Measurements from ENCODE around the gene RBAK. TPM values are rescaled to one million over a fixed set of nuclear protein-coding genes. Genes with fewer than 3 reads are reported as not detected.

RBAK gene
- total and polyA plus RNA-seq, 3 donors from 2014 or later: 3.1 to 10.5 (median 9.4) TPM

DNA sequence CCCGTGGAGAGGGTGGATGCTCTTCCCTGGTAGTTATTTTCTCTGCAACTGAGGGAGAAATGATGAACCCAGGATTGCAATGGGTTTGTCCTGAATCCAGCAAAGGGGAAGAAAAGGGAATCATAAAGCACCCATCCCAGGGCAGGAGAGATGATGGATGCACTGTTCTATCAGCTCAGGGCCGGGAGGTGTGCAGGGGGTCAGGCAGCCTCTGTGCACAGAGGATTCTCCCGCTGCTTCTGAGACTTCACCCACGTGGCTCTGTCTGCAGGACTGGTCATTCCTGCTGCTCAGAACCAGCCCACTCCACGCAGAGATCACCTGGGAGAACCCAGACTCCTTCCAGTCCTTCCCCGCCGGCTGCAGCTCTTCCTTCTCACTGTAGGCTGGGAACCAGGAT is 70.7 kb downstream of the RBAK start:
- intact Hi-C loops (cut with DNase I; ENCODE audit: low total_unique reads): no loop called here
- 49 to 60% methylated on average over 3 to 7 of the region's 7 CpGs for WGBS, 2 donors
- H3K27me3 ChIP-seq: no peaks in the 10 kb centered on the region

GRCh38 chr7:5117095-5117970 is 71.7 kb downstream of the RBAK start:
- Histone ChIP-seq H3K4me3 (no peak overlapping the region), H3K4me1 (no peaks in the 10 kb centered on the region), H3K27me3 (no peaks in the 10 kb centered on the region), H3K9me3 (no peaks in the 10 kb centered on the region), H3K27ac (no peak overlapping the region), H3K36me3 (ENCODE audit: low read depth, missing control alignments) (no peaks in the 10 kb centered on the region)
- WGBS, 2 donors: 91 to 94% methylated on average over 34 to 55 of the region's 56 CpGs
- intact Hi-C loops (cut with DNase I; ENCODE audit: low total_unique reads): no loop called here
- TF ChIP-seq, protein P1, sequence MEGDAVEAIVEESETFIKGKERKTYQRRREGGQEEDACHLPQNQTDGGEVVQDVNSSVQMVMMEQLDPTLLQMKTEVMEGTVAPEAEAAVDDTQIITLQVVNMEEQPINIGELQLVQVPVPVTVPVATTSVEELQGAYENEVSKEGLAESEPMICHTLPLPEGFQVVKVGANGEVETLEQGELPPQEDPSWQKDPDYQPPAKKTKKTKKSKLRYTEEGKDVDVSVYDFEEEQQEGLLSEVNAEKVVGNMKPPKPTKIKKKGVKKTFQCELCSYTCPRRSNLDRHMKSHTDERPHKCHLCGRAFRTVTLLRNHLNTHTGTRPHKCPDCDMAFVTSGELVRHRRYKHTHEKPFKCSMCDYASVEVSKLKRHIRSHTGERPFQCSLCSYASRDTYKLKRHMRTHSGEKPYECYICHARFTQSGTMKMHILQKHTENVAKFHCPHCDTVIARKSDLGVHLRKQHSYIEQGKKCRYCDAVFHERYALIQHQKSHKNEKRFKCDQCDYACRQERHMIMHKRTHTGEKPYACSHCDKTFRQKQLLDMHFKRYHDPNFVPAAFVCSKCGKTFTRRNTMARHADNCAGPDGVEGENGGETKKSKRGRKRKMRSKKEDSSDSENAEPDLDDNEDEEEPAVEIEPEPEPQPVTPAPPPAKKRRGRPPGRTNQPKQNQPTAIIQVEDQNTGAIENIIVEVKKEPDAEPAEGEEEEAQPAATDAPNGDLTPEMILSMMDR (IDR thresholded peaks at IDR 0.05): no peak
- TF ChIP-seq POLR2A (IDR thresholded peaks at IDR 0.05): no peak
- no peak for DNase-seq

More for the DNA sequence above, 70.7 kb downstream of the RBAK start:
- H3K27ac ChIP-seq: no peak overlapping the region
- TF ChIP-seq, protein P1 (IDR thresholded peaks at IDR 0.05): no peak
- no peak for TF ChIP-seq POLR2A (IDR thresholded peaks at IDR 0.05)
- no peaks in the 10 kb centered on the region for H3K36me3 ChIP-seq (ENCODE audit: low read depth, missing control alignments)
- DNase-seq: no peak
- no peaks in the 10 kb centered on the region for H3K9me3 ChIP-seq
- no peak overlapping the region for H3K4me3 ChIP-seq
- no peaks in the 10 kb centered on the region for H3K4me1 ChIP-seq

Small RNAs within 50 kb of the gene (small RNA-seq; reads per million reads assigned to genes)
- gene AC092032.1: 0 reads per million in 2 donors

Other genes with a start within 250 kb of the RBAK start
- 10 to 100 TPM; 19.1 to 29.1 TPM for gene PAPOLB, start 183.8 kb upstream of the RBAK start, total RNA-seq
- 65.2 TPM for gene PAPOLB, start 183.8 kb upstream of the RBAK start, polyA plus RNA-seq (ENCODE audit: insufficient read depth, low read depth, low replicate concordance)
- gene RADIL, start 162.1 kb upstream of the RBAK start, total RNA-seq: 10 to 100 TPM; 24.3 to 25.6 TPM
- 29.7 TPM for gene RADIL, start 162.1 kb upstream of the RBAK start, polyA plus RNA-seq (ENCODE audit: insufficient read depth, low read depth, low replicate concordance)
- gene MMD2, start 86.7 kb upstream of the RBAK start, total RNA-seq: 10 to 100 TPM; 21.6 to 32.0 TPM
- gene MMD2, start 86.7 kb upstream of the RBAK start, polyA plus RNA-seq (ENCODE audit: insufficient read depth, low read depth, low replicate concordance): 20.4 TPM
- gene WIPI2, start 144.4 kb downstream of the RBAK start, total RNA-seq: 100 to 1,000 TPM; 117 to 128 TPM
- 205 TPM for gene WIPI2, start 144.4 kb downstream of the RBAK start, polyA plus RNA-seq (ENCODE audit: insufficient read depth, low read depth, low replicate concordance)
- gene SLC29A4, start 237.1 kb downstream of the RBAK start, total RNA-seq: 10 to 100 TPM in 1 of 2 donors, 1 to 10 TPM in 1; 7.6 to 15.2 TPM
- 4.3 TPM for gene SLC29A4, start 237.1 kb downstream of the RBAK start, polyA plus RNA-seq (ENCODE audit: insufficient read depth, low read depth, low replicate concordance)